Suprapubic skin (tissue), 4 donors: ENCODE measurements around the gene PATL1. TPM values are rescaled to one million over a fixed set of nuclear protein-coding genes. Genes with fewer than 3 reads are reported as not detected.

Experiments
- DNase-seq, 2 donors: peaks; one replicate each; pipeline ENCODE4 v3.0.0-alpha.2; 2019; ENCODE audit warnings: low spot score in 2 of 2
- H3K27ac ChIP-seq: fragments of 200-600 bp; sonication (generic); one replicate; pipeline ENCODE4 v1.5.1; 2019
- H3K27me3 ChIP-seq: fragments of 200-600 bp; sonication (generic); one replicate; pipeline ENCODE4 v1.5.1; 2019
- H3K36me3 ChIP-seq: fragments of 200-600 bp; sonication (generic); one replicate; pipeline ENCODE4 v1.5.1; 2019
- H3K4me1 ChIP-seq: fragments of 200-600 bp; sonication (generic); one replicate; pipeline ENCODE4 v1.5.1; 2019
- H3K4me3 ChIP-seq: fragments of 200-600 bp; sonication (generic); one replicate; pipeline ENCODE4 v1.5.1; 2019; ENCODE audit warnings: mild to moderate bottlenecking
- H3K9me3 ChIP-seq: fragments of 200-600 bp; sonication (generic); one replicate; pipeline ENCODE4 v1.5.1; 2019
- EP300 ChIP-seq: sonication (generic); formaldehyde crosslinking; IDR thresholded peaks from one replicate; pipeline ENCODE4 v1.6.1; 2017; ENCODE audit warnings: antibody characterized with exemption
- POLR2A ChIP-seq, 2 donors: fragments of 450-650 bp; IDR thresholded peaks; one replicate each; pipeline ENCODE4 v1.6.1; 2017; ENCODE audit warnings: antibody characterized with exemption in 2 of 2, mild to moderate bottlenecking in 2 of 2, moderate library complexity in 2 of 2
- POLR2AphosphoS5 ChIP-seq, 3 donors: sonication (generic); formaldehyde crosslinking; IDR thresholded peaks; one replicate each; pipeline ENCODE4 v1.6.1; 2017; ENCODE audit warnings: antibody characterized with exemption in 3 of 3
- WGBS: methylation state at CpG from one replicate; pipeline ENCODE4 v1.1.5; 2018; 5-methylcytosine and 5-hydroxymethylcytosine counted together
- total RNA-seq, 4 donors: library from RNA; depleted of rRNA; stranded (reverse); fragments of >200 nt; gene quantifications; one replicate each; pipeline ENCODE4 v1.1.0, GENCODE V29; 2016
- TF ChIP-seq, protein P1 (sequence below), 2 donors: fragments of 200-600 bp in 1 of 2; fragments of 450-650 bp in 1 of 2; sonication (generic) in 1 of 2; IDR thresholded peaks; one replicate each; pipeline ENCODE4 v1.5.1; 2016 to 2019; ENCODE audit warnings: antibody characterized with exemption in 2 of 2, mild to moderate bottlenecking in 1 of 2, moderate library complexity in 1 of 2

Gene PATL1
- total RNA-seq, 4 donors from 2014 or later = 14.3 to 23.2 (median 19.2) TPM

- Histone ChIP-seq H3K4me3 (peak within 1 kb of the TSS; percentile 82), H3K27ac (peak within 1 kb of the TSS; percentile 97), H3K4me1 (peaks cover 41% of the 10 kb centered on the region), H3K9me3 (no peaks in the 10 kb centered on the region), H3K27me3 (no peaks in the 10 kb centered on the region), H3K36me3 (no peaks in the 10 kb centered on the region)
- TF ChIP-seq POLR2A (IDR thresholded peaks at IDR 0.05) (peak; percentile 72 to 83), EP300 (no peak), POLR2AphosphoS5 (IDR thresholded peaks at IDR 0.05) (peak in 2 of 3 donors; percentile 70 to 71)
- TF ChIP-seq, protein P1, sequence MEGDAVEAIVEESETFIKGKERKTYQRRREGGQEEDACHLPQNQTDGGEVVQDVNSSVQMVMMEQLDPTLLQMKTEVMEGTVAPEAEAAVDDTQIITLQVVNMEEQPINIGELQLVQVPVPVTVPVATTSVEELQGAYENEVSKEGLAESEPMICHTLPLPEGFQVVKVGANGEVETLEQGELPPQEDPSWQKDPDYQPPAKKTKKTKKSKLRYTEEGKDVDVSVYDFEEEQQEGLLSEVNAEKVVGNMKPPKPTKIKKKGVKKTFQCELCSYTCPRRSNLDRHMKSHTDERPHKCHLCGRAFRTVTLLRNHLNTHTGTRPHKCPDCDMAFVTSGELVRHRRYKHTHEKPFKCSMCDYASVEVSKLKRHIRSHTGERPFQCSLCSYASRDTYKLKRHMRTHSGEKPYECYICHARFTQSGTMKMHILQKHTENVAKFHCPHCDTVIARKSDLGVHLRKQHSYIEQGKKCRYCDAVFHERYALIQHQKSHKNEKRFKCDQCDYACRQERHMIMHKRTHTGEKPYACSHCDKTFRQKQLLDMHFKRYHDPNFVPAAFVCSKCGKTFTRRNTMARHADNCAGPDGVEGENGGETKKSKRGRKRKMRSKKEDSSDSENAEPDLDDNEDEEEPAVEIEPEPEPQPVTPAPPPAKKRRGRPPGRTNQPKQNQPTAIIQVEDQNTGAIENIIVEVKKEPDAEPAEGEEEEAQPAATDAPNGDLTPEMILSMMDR (IDR thresholded peaks at IDR 0.05) = peak in 1 of 2 donors; percentile 7
- WGBS = 0% methylated on average over 23 of the region's 55 CpGs
- DNase-seq = peak; percentile 99 to 100
Observed at GRCh38 chr11:59615637-59616395, 53.0 kb downstream of the PATL1 start, which contains the start of gene OSBP. Gene OSBP, minus strand, starts transcription at chr11:59615774. Its CDS starts 110 bp downstream, at chr11:59615664.

DNA sequence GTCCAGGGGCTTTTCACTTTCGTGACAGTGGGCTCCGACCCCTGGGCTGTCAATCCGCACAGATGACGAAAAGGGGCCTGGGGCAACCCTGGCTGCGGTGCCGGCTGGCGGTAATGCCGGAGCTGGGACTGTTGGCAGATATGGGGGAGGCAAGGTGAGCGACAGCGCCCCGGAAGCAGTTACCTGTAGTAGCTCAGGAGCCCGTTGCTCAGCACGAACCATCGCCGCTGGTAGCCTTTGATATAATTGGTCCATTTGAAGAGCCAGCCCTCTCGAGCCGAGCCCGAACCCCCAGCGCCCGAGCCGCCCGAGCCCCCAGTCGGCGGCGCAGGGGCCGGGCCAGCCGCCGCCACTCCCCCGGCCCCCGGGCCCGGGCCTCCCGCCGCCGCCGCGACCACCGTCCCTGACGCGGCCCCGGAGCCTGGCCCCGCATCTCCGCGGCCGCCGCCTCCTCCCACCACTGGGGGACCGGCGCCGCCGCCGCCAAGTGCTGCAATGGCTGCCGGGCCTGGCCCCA, 53.7 kb downstream of the PATL1 start:
- H3K4me3 ChIP-seq = peak overlapping the region; percentile 82
- no peaks in the 10 kb centered on the region for H3K9me3 ChIP-seq
- no peaks in the 10 kb centered on the region for H3K27me3 ChIP-seq
- WGBS = 0% methylated on average over 15 of the region's 51 CpGs
- peaks cover 42% of the 10 kb centered on the region for H3K4me1 ChIP-seq
- H3K36me3 ChIP-seq = peaks cover 2% of the 10 kb centered on the region
- DNase-seq = peak; percentile 82 to 89
- peak overlapping the region; percentile 97 for H3K27ac ChIP-seq
- no peak for TF ChIP-seq EP300
- TF ChIP-seq, protein P1 (IDR thresholded peaks at IDR 0.05) = peak in 1 of 2 donors; percentile 3

GRCh38 chr11:59614277-59615119, 54.3 kb downstream of the PATL1 start:
- H3K27me3 ChIP-seq = no peaks in the 10 kb centered on the region
- H3K36me3 ChIP-seq = peaks cover 9% of the 10 kb centered on the region
- peaks cover 46% of the 10 kb centered on the region for H3K4me1 ChIP-seq
- TF ChIP-seq, protein P1 (IDR thresholded peaks at IDR 0.05) = no peak
- TF ChIP-seq POLR2AphosphoS5 (IDR thresholded peaks at IDR 0.05) = no peak
- no peaks in the 10 kb centered on the region for H3K9me3 ChIP-seq
- no peak for DNase-seq
- peak overlapping the region; percentile 97 for H3K27ac ChIP-seq
- H3K4me3 ChIP-seq = peak overlapping the region; percentile 82
- 9% methylated on average over 13 of the region's 13 CpGs for WGBS

GRCh38 chr11:59611570-59612565, 57.0 kb downstream of the PATL1 start:
- Histone ChIP-seq H3K36me3 (peaks cover 35% of the 10 kb centered on the region), H3K4me1 (peaks cover 43% of the 10 kb centered on the region), H3K27me3 (no peaks in the 10 kb centered on the region), H3K27ac (peak overlapping the region; percentile 1), H3K9me3 (no peaks in the 10 kb centered on the region), H3K4me3 (no peak overlapping the region)
- no peak for DNase-seq
- 58% methylated on average over 6 of the region's 6 CpGs for WGBS
- TF ChIP-seq POLR2AphosphoS5 (IDR thresholded peaks at IDR 0.05) (no peak), POLR2A (IDR thresholded peaks at IDR 0.05) (no peak), EP300 (no peak)
- TF ChIP-seq, protein P1 (IDR thresholded peaks at IDR 0.05) = no peak
